A673 (cell line): Measurements from ENCODE around the gene SMYD1.

Experiments used
- EZH2 ChIP-seq: fragments of 200-600 bp; sonication (generic); IDR thresholded peaks from 2 replicates; pipeline ENCODE4 v1.6.1; 2017; ENCODE audit warnings: borderline replicate concordance, low read depth, mild to moderate bottlenecking, mixed read lengths, antibody characterized with exemption, low read length; ENCODE audit not compliant: poor library complexity, severe bottlenecking
- TF ChIP-seq, protein P1 (sequence below): fragments of 300-800, 200-600 bp; sonication (generic); conservative IDR thresholded peaks from 2 replicates; pipeline ENCODE4 v1.5.1; 2017; ENCODE audit warnings: low read depth, mild to moderate bottlenecking, antibody characterized with exemption, low read length, moderate library complexity, mixed read lengths

DNA sequence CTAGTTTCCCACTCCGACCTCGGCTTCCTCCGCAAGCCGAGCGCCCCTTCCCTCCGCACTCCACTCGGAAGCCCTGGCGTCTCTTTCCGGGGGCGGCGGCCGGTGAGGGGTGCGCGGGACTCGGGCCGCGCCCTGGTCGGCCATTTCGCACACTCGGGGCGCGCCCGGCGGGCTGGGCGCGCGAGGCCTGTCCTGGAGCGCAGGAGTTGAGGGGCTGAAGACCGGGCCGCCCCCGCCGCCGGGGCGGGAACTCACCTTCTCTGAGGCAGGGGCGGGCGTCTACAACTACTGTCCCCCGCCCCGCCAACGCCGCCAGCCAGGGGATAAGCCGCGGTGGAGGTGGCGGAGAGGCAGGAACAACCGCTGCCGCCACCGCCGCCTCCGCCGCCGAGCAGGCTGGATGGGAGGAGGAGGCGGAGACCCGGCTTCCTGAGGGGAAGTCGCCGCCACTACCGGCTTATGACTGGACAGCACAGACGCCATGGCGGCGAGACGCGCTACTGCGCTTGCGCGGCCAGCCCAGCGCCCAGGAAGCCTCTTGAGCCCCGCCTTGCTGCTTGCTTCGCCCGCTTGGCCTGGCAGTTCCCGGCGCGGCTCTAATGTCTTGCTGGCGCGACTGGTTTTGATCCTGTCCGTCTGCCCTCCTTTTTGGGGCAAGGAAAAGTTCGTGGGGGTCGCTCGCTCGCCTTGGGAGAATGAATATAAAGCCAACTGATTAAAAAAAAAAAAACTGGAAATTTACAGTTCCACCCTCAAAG is 12.1 kb upstream of the SMYD1 start, which contains the start of gene KRCC1:
- TF ChIP-seq EZH2, result no peak
- TF ChIP-seq, protein P1, sequence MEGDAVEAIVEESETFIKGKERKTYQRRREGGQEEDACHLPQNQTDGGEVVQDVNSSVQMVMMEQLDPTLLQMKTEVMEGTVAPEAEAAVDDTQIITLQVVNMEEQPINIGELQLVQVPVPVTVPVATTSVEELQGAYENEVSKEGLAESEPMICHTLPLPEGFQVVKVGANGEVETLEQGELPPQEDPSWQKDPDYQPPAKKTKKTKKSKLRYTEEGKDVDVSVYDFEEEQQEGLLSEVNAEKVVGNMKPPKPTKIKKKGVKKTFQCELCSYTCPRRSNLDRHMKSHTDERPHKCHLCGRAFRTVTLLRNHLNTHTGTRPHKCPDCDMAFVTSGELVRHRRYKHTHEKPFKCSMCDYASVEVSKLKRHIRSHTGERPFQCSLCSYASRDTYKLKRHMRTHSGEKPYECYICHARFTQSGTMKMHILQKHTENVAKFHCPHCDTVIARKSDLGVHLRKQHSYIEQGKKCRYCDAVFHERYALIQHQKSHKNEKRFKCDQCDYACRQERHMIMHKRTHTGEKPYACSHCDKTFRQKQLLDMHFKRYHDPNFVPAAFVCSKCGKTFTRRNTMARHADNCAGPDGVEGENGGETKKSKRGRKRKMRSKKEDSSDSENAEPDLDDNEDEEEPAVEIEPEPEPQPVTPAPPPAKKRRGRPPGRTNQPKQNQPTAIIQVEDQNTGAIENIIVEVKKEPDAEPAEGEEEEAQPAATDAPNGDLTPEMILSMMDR, result no peak
